Glomerular visceral epithelial cell (primary cell): ENCODE data around the gene NUCB1.

ENCODE experiments used
- DNase-seq: peaks from one replicate; pipeline ENCODE4 v3.0.0-alpha.2; 2016; ENCODE audit errors: extremely low spot score

The NUCB1 gene

GRCh38 chr19:48934837-48935236 lies 34.7 kb downstream of the NUCB1 start:
- DNase-seq: no peak

GRCh38 chr19:48935864-48936263 lies 35.8 kb downstream of the NUCB1 start:
- DNase-seq: no peak

- no peak for DNase-seq
These were observed 38.1 kb downstream of the NUCB1 start for GRCh38 chr19:48938256-48938655.

GRCh38 chr19:48940902-48941301 lies 40.8 kb downstream of the NUCB1 start:
- no peak for DNase-seq

- no peak for DNase-seq
These were observed 43.0 kb downstream of the NUCB1 start for GRCh38 chr19:48943081-48943480.

GRCh38 chr19:48945415-48945814 lies 45.3 kb downstream of the NUCB1 start:
- DNase-seq: no peak

GRCh38 chr19:48945817-48946216 lies 45.7 kb downstream of the NUCB1 start:
- DNase-seq: no peak

GRCh38 chr19:48946463-48947257 lies 46.5 kb downstream of the NUCB1 start:
- DNase-seq: no peak

GRCh38 chr19:48947258-48947542 lies 47.1 kb downstream of the NUCB1 start:
- DNase-seq: no peak

- DNase-seq: no peak
These were observed 50.0 kb downstream of the NUCB1 start for GRCh38 chr19:48950159-48950558.

GRCh38 chr19:48950830-48951519 lies 50.9 kb downstream of the NUCB1 start:
- no peak for DNase-seq

- DNase-seq: no peak
These were observed 53.0 kb downstream of the NUCB1 start for GRCh38 chr19:48953141-48953540.

- no peak for DNase-seq
These were observed 54.0 kb downstream of the NUCB1 start for GRCh38 chr19:48953990-48954594.

- peak; percentile 94 for DNase-seq
These were observed 54.6 kb downstream of the NUCB1 start, which contains the start of gene BAX for GRCh38 chr19:48954595-48955307. Gene BAX, plus strand, starts transcription at chr19:48954875. Its CDS starts 54 bp downstream, at chr19:48954929.

GRCh38 chr19:48955308-48955958 lies 55.3 kb downstream of the NUCB1 start:
- DNase-seq: no peak

- DNase-seq: no peak
These were observed 57.9 kb downstream of the NUCB1 start for GRCh38 chr19:48958006-48958405.

GRCh38 chr19:48959341-48960239 lies 59.5 kb downstream of the NUCB1 start:
- no peak for DNase-seq

GRCh38 chr19:48961051-48961649 lies 61.0 kb downstream of the NUCB1 start:
- peak; percentile 20 for DNase-seq

- DNase-seq: no peak
These were observed 61.5 kb downstream of the NUCB1 start for GRCh38 chr19:48961673-48962028.
